ENCODE data around the gene KLC1. TPM values are rescaled to one million over a fixed set of nuclear protein-coding genes. Genes with fewer than 3 reads are reported as not detected.

Gene KLC1
- 100 to 1,000 TPM in 1 of 2 experiments, 10 to 100 TPM in 1; 94.8 to 101 TPM for total RNA-seq

- Mint-ChIP-seq H3K36me3 (ENCODE audit: low read depth) (peaks cover 3% of the 10 kb centered on the region), H3K4me1 (ENCODE audit: low read depth) (peaks cover 40% of the 10 kb centered on the region), H3K9me3 (no peaks in the 10 kb centered on the region), H3K27me3 (ENCODE audit: low read depth) (no peaks in the 10 kb centered on the region), H3K27ac (peak within 1 kb of the TSS; percentile 80), H3K4me3 (peak within 1 kb of the TSS; percentile 86)
- peak; percentile 85 for DNase-seq
- intact Hi-C loops (cut with micrococcal nuclease), result loop anchor here (1.0 to 10.0 kb wide), 5 partner anchors 48 to 296 kb away; partner anchors contain the start of genes BAG5, COA8, MARK3 and TDRD9
- CTCF ChIA-PET, result interaction anchor here (1.0 kb wide), 1 partner anchor 22 kb away, joined by 3 read pairs; no protein-coding TSS in a partner anchor
These were observed at the start of gene KLC1 for GRCh38 chr14:103628684-103629502. TSS of gene KLC1 (plus strand) at chr14:103629211. CDS start at chr14:103654565, 25,354 bp downstream.

DNA sequence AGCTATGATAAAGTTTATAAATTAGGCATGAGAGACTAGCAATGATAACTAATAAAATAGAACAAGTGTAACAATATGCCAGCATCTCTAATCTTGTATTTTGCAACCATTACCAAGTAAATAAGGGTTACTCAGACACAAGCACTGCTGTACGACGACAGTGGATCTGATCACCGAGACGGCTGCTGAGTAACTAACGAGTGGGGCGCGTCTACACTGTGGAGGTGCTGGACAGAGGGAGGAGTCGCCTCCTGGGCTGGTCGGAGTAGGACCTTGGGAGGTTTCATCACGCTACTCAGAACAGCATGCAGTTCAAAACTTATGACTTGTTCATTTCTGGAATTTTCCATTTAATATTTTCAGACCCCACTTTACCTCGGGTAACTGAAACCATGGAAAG, 47.8 kb upstream of the KLC1 start:
- Mint-ChIP-seq H3K4me1 (ENCODE audit: low read depth) (no peaks in the 10 kb centered on the region), H3K27me3 (ENCODE audit: low read depth) (no peaks in the 10 kb centered on the region), H3K4me3 (no peak overlapping the region), H3K36me3 (ENCODE audit: low read depth) (peaks cover 7% of the 10 kb centered on the region), H3K27ac (no peak overlapping the region), H3K9me3 (no peaks in the 10 kb centered on the region)
- intact Hi-C loops (cut with micrococcal nuclease), result no loop called here
- CTCF ChIA-PET, result no interaction called here
- DNase-seq, result no peak

- no peaks in the 10 kb centered on the region for H3K27me3 Mint-ChIP-seq (ENCODE audit: low read depth)
- no peak overlapping the region for H3K27ac Mint-ChIP-seq
- H3K4me3 Mint-ChIP-seq, result no peak overlapping the region
- DNase-seq, result no peak
- peaks cover 4% of the 10 kb centered on the region for H3K36me3 Mint-ChIP-seq (ENCODE audit: low read depth)
- CTCF ChIA-PET, result no interaction called here
- no peaks in the 10 kb centered on the region for H3K4me1 Mint-ChIP-seq (ENCODE audit: low read depth)
- intact Hi-C loops (cut with micrococcal nuclease), result no loop called here
- H3K9me3 Mint-ChIP-seq, result no peaks in the 10 kb centered on the region
These were observed 46.9 kb upstream of the KLC1 start for GRCh38 chr14:103581954-103582703.

GRCh38 chr14:103584326-103584915, 44.6 kb upstream of the KLC1 start:
- intact Hi-C loops (cut with micrococcal nuclease), result no loop called here
- H3K27me3 Mint-ChIP-seq (ENCODE audit: low read depth), result no peaks in the 10 kb centered on the region
- CTCF ChIA-PET, result interaction anchor here (0.8 kb wide), 1 partner anchor 10 kb away, joined by 4 read pairs; no protein-coding TSS in a partner anchor
- no peak for DNase-seq
- peaks cover 2% of the 10 kb centered on the region for H3K36me3 Mint-ChIP-seq (ENCODE audit: low read depth)
- H3K9me3 Mint-ChIP-seq, result no peaks in the 10 kb centered on the region
- H3K27ac Mint-ChIP-seq, result no peak overlapping the region
- H3K4me3 Mint-ChIP-seq, result no peak overlapping the region
- no peaks in the 10 kb centered on the region for H3K4me1 Mint-ChIP-seq (ENCODE audit: low read depth)

DNA sequence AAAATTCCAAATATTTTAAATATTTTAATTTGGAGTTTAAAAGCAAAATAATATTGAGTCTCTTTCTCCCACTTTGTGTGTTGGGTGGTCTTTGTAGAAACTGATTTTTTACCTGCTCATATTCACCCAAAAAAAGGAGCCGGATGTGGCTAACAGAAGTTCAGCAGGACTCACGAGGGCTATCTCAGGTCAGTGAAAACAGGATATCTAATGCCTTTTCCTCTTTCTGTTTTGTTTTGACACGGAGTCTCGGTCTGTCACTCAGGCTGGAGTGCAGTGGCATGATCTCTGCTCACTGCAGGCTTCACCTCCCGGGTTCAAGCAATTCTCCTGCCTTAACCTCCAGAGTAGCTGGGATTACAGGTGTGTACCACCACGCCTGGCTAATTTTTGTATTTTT, 35.4 kb upstream of the KLC1 start:
- Mint-ChIP-seq H3K36me3 (ENCODE audit: low read depth) (no peaks in the 10 kb centered on the region), H3K27ac (no peak overlapping the region), H3K4me3 (no peak overlapping the region), H3K27me3 (ENCODE audit: low read depth) (no peaks in the 10 kb centered on the region), H3K9me3 (no peaks in the 10 kb centered on the region), H3K4me1 (ENCODE audit: low read depth) (peaks cover 3% of the 10 kb centered on the region)
- no peak for DNase-seq
- CTCF ChIA-PET, result interaction anchor here (0.7 to 0.8 kb wide), 3 partner anchors 9 to 22 kb away, joined by 3 to 5 read pairs (median 4); no protein-coding TSS in a partner anchor
- intact Hi-C loops (cut with micrococcal nuclease), result no loop called here

GRCh38 chr14:103594265-103594664, 34.7 kb upstream of the KLC1 start:
- DNase-seq, result no peak
- no peak overlapping the region for H3K27ac Mint-ChIP-seq
- H3K36me3 Mint-ChIP-seq (ENCODE audit: low read depth), result no peaks in the 10 kb centered on the region
- CTCF ChIA-PET, result interaction anchor here (0.7 to 0.8 kb wide), 2 partner anchors 10 to 20 kb away, joined by 3 to 4 read pairs; no protein-coding TSS in a partner anchor
- H3K9me3 Mint-ChIP-seq, result no peaks in the 10 kb centered on the region
- H3K27me3 Mint-ChIP-seq (ENCODE audit: low read depth), result no peaks in the 10 kb centered on the region
- intact Hi-C loops (cut with micrococcal nuclease), result no loop called here
- peaks cover 3% of the 10 kb centered on the region for H3K4me1 Mint-ChIP-seq (ENCODE audit: low read depth)
- no peak overlapping the region for H3K4me3 Mint-ChIP-seq

DNA sequence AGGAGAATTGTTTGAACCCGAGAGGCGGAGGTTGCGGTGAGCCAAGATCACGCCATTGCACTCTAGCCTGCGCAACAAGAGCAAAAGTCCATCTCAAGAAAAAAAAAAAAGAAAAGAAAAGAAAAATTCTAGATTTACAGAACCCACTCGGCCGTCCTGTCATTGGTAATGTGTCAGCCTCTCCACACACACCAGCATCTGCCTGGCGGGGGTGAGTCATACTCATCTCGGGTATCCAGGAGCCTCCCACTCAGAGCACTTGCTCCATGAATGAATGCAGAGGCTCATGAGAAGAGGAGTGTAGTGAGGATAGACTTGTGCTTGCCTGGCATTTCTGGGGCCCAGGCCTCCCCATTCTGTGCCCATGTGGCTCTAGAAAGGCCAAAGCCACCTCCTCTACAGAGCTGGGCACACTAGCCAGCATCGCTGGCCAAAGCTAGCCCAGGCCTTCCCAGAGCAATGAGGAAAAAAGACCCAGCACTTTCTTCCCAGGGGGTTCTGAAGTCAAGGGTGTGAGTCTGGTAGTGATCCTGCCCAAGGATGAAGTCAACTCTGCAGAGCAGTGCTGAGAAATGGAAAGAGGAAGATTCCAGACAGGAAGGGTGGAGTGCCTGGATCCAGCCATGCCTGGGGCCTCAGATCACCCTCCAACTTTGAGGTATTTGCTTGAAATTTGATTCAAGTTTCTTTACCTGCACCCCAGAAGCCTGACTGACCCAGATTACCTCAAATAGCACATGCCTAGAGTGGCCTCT, 31.2 kb upstream of the KLC1 start:
- Mint-ChIP-seq H3K27ac (no peak overlapping the region), H3K36me3 (ENCODE audit: low read depth) (no peaks in the 10 kb centered on the region), H3K4me1 (ENCODE audit: low read depth) (peaks cover 3% of the 10 kb centered on the region), H3K9me3 (no peaks in the 10 kb centered on the region), H3K4me3 (no peak overlapping the region), H3K27me3 (ENCODE audit: low read depth) (no peaks in the 10 kb centered on the region)
- no peak for DNase-seq
- CTCF ChIA-PET, result interaction anchor here (0.6 kb wide), 1 partner anchor 303 kb away, joined by 3 read pairs; no protein-coding TSS in a partner anchor
- intact Hi-C loops (cut with micrococcal nuclease), result no loop called here

DNA sequence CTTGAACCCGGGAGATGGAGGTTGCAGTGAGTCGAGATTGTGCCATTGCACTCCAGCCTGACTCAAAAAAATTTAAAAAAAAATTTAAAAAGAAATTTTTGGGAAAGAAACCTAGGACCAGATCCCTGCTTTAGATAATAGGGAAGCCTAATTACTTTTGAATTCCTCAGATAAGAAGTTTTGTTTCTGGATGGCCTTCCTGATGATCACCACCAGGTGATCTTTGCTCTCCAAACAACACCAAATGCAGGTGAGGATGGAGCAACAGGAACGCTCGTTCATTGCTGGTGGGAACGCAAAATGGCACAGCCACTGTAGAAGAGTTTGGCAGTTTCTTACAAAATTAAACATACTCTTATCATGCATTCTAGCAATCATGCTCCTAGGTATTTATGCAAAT, 28.5 kb upstream of the KLC1 start:
- intact Hi-C loops (cut with micrococcal nuclease), result no loop called here
- no peak for DNase-seq
- Mint-ChIP-seq H3K27ac (no peak overlapping the region), H3K4me3 (no peak overlapping the region), H3K9me3 (no peaks in the 10 kb centered on the region), H3K4me1 (ENCODE audit: low read depth) (no peaks in the 10 kb centered on the region), H3K36me3 (ENCODE audit: low read depth) (no peaks in the 10 kb centered on the region), H3K27me3 (ENCODE audit: low read depth) (no peaks in the 10 kb centered on the region)
- CTCF ChIA-PET, result interaction anchor here (0.6 kb wide), 1 partner anchor 49 kb away, joined by 4 read pairs; no protein-coding TSS in a partner anchor

GRCh38 chr14:103604620-103605019, 24.4 kb upstream of the KLC1 start:
- intact Hi-C loops (cut with micrococcal nuclease), result no loop called here
- no peak overlapping the region for H3K27ac Mint-ChIP-seq
- DNase-seq, result no peak
- no peak overlapping the region for H3K4me3 Mint-ChIP-seq
- CTCF ChIA-PET, result no interaction called here
- H3K4me1 Mint-ChIP-seq (ENCODE audit: low read depth), result peaks cover 16% of the 10 kb centered on the region
- H3K9me3 Mint-ChIP-seq, result no peaks in the 10 kb centered on the region
- no peaks in the 10 kb centered on the region for H3K36me3 Mint-ChIP-seq (ENCODE audit: low read depth)
- peaks cover 3% of the 10 kb centered on the region for H3K27me3 Mint-ChIP-seq (ENCODE audit: low read depth)

DNA sequence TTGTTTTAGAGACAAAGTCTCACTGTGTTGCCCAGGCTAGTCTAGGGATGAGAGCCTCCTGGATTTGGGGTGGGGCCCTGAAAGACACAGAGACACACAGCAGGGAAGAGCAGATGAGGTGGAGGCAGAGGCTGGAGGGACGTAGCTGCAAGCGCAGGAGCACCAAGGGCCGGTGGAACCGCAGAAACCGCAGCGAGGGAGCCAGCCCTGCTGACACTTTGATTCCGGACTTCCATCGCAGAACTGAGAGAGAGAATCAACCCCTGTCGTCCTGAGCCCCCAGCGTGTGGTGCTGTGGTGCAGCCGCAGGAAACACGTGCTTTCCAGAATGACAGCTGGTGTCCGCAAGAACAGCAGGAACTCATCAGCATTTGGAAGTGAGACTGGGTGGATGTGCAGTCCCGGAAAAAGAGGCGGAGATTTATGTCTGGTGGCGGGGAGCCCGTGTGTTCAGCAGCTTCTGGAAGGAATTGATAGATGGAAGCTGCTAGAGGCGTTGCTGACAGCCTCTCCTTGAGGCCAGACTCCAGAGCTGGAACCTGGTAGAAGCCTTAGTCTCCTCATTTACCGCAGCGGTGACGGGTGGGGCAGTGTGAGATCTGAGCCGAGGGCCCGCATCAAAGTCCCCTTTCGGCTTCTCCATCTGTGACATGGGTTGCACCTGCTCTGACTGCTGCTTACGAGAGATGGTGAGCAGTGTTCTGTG, 21.9 kb upstream of the KLC1 start:
- Mint-ChIP-seq H3K27ac (no peak overlapping the region), H3K4me3 (peak overlapping the region; percentile 61), H3K4me1 (ENCODE audit: low read depth) (peaks cover 16% of the 10 kb centered on the region), H3K27me3 (ENCODE audit: low read depth) (peaks cover 3% of the 10 kb centered on the region), H3K9me3 (peaks cover 11% of the 10 kb centered on the region), H3K36me3 (ENCODE audit: low read depth) (peaks cover 5% of the 10 kb centered on the region)
- CTCF ChIA-PET, result interaction anchor here (1.0 kb wide), 1 partner anchor 22 kb away, joined by 3 read pairs; the partner anchor contains the start of gene KLC1
- peak; percentile 73 for DNase-seq
- intact Hi-C loops (cut with micrococcal nuclease), result no loop called here

- Mint-ChIP-seq H3K27ac (no peak overlapping the region), H3K4me1 (ENCODE audit: low read depth) (peaks cover 16% of the 10 kb centered on the region), H3K9me3 (peaks cover 11% of the 10 kb centered on the region), H3K27me3 (ENCODE audit: low read depth) (peaks cover 3% of the 10 kb centered on the region), H3K36me3 (ENCODE audit: low read depth) (peaks cover 5% of the 10 kb centered on the region), H3K4me3 (peak overlapping the region; percentile 61)
- no peak for DNase-seq
- intact Hi-C loops (cut with micrococcal nuclease), result no loop called here
- CTCF ChIA-PET, result interaction anchor here (1.0 kb wide), 1 partner anchor 21 kb away, joined by 3 read pairs; the partner anchor contains the start of gene KLC1
These were observed 21.2 kb upstream of the KLC1 start for GRCh38 chr14:103607822-103608221.

Measured in activated naive CD4-positive, alpha-beta T cell treated with anti-CD3 and anti-CD28 coated beads for 36 hours (primary cell).